Esophagus muscularis mucosa (tissue), 4 donors: ENCODE measurements around the gene L1CAM.

Experiments
- EP300 ChIP-seq: sonication (generic); formaldehyde crosslinking; IDR thresholded peaks from one replicate; pipeline ENCODE4 v1.6.1; 2017; ENCODE audit warnings: antibody characterized with exemption
- POLR2A ChIP-seq: fragments of 450-650 bp; IDR thresholded peaks from one replicate; pipeline ENCODE4 v1.6.1; 2017; ENCODE audit warnings: antibody characterized with exemption, moderate library complexity, mild to moderate bottlenecking, low read depth
- POLR2AphosphoS5 ChIP-seq, 2 donors: sonication (generic); formaldehyde crosslinking; IDR thresholded peaks; one replicate each; pipeline ENCODE4 v1.6.1; 2017; ENCODE audit warnings: antibody characterized with exemption in 2 of 2
- TF ChIP-seq, protein P1 (sequence below), 3 experiments: fragments of 200-600 bp in 2 of 3; fragments of 450-650 bp in 1 of 3; sonication (generic) in 2 of 3; IDR thresholded peaks; one replicate each; pipeline ENCODE4 v1.5.1; 2017 to 2019; ENCODE audit warnings: antibody characterized with exemption in 3 of 3, mild to moderate bottlenecking in 2 of 3, moderate library complexity in 1 of 3

DNA sequence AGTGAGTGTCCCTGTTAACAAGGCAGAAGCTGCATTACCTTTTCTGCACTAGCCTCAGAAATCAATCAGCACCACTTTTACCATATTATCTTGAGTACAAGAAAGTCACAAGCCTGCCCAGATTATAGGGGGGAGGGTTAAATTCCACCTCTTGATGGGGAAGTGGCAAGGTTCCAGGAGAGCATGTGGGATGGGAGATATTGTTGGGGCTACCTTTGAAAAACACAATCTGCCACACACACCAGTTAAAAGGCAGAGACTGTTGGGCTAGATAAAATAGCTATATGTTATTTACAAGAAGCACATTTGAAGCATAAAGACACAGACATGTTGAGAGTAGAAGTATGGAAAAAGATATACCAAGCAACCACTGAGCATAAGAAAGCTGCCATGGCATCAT is 11.9 kb upstream of the L1CAM start:
- TF ChIP-seq, protein P1, sequence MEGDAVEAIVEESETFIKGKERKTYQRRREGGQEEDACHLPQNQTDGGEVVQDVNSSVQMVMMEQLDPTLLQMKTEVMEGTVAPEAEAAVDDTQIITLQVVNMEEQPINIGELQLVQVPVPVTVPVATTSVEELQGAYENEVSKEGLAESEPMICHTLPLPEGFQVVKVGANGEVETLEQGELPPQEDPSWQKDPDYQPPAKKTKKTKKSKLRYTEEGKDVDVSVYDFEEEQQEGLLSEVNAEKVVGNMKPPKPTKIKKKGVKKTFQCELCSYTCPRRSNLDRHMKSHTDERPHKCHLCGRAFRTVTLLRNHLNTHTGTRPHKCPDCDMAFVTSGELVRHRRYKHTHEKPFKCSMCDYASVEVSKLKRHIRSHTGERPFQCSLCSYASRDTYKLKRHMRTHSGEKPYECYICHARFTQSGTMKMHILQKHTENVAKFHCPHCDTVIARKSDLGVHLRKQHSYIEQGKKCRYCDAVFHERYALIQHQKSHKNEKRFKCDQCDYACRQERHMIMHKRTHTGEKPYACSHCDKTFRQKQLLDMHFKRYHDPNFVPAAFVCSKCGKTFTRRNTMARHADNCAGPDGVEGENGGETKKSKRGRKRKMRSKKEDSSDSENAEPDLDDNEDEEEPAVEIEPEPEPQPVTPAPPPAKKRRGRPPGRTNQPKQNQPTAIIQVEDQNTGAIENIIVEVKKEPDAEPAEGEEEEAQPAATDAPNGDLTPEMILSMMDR (IDR thresholded peaks at IDR 0.05) = no peak
- TF ChIP-seq EP300 = no peak
- no peak for TF ChIP-seq POLR2A
- no peak for TF ChIP-seq POLR2AphosphoS5 (IDR thresholded peaks at IDR 0.05)
